Choroid plexus epithelial cell (primary cell): ENCODE measurements around the gene BMAL1.

ENCODE experiments used
- DNase-seq: peaks from one replicate; pipeline ENCODE4 v3.0.0-alpha.2; 2010; ENCODE audit warnings: low read depth
- H3K4me3 ChIP-seq: 2 replicates; pipeline ENCODE4 v1.5.1; 2011; ENCODE audit warnings: low read depth, mild to moderate bottlenecking, control low read depth, low read length, moderate library complexity
- TF ChIP-seq, protein P1 (sequence below): conservative IDR thresholded peaks from 2 replicates; pipeline ENCODE4 v1.5.1; 2011; ENCODE audit warnings: low read depth, mild to moderate bottlenecking, control low read depth, inconsistent platforms, low read length, moderate library complexity

The BMAL1 gene

DNA sequence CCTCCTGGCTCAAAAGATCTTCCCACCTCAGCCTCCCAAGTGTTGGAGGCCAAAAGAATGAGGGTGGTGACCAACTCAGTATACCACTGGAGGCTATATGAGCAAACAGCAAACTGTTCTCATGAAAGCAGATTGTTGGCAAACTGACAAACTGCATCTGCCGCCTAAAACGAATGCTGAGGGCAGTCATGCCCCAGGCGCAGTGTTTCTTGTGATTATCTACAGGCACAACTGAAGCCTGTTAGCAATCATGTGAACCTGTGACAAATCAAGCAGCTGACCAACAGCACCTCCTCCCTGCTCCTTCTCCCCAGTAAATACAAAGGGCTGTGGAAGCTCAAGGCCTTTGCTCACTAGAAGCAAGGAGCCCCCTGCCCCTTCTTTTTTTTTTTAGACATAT, 137.6 kb downstream of the BMAL1 start:
- TF ChIP-seq, protein P1, sequence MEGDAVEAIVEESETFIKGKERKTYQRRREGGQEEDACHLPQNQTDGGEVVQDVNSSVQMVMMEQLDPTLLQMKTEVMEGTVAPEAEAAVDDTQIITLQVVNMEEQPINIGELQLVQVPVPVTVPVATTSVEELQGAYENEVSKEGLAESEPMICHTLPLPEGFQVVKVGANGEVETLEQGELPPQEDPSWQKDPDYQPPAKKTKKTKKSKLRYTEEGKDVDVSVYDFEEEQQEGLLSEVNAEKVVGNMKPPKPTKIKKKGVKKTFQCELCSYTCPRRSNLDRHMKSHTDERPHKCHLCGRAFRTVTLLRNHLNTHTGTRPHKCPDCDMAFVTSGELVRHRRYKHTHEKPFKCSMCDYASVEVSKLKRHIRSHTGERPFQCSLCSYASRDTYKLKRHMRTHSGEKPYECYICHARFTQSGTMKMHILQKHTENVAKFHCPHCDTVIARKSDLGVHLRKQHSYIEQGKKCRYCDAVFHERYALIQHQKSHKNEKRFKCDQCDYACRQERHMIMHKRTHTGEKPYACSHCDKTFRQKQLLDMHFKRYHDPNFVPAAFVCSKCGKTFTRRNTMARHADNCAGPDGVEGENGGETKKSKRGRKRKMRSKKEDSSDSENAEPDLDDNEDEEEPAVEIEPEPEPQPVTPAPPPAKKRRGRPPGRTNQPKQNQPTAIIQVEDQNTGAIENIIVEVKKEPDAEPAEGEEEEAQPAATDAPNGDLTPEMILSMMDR: no peak
- no peak for DNase-seq
- no peak overlapping the region for H3K4me3 ChIP-seq

DNA sequence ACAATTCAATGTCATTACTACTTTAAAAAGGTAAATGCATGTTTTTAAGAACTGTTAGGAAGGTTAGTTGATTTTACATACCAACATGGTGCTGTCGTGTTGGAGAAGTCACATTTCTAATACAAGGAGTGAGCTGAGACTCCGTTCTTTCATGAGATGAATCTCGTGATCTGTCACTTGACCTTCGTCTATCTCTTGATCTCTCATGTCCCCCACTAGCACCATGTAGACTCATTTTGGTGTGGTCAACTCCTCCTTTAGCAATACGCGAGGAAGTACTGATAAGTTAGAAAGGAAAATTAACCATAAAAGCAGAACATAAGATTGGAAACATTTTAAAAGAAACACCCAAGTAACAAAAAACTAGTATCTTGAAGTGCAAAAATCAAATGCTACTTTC, 144.0 kb downstream of the BMAL1 start:
- DNase-seq: no peak
- TF ChIP-seq, protein P1: no peak
- no peak overlapping the region for H3K4me3 ChIP-seq

DNA sequence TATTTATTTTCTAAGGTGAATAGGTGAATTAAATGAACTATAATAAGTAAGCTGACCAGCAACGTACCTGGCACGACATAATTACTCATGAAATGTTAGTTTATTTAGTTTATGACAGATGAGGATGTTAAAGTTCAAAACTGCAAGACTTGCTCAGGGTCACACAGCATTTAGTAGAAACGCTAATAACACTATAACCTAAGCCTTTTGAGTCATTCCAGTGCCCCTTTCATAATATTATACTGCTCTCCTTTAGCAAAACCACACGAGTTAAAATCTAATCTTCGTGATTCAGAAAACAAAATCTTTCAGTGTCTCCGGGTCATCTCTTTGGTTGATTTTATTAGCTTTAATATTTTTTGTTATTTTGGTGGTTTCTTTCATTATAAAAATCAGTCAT, 145.8 kb downstream of the BMAL1 start:
- peak; percentile 37 for DNase-seq
- TF ChIP-seq, protein P1: no peak
- H3K4me3 ChIP-seq: no peak overlapping the region

DNA sequence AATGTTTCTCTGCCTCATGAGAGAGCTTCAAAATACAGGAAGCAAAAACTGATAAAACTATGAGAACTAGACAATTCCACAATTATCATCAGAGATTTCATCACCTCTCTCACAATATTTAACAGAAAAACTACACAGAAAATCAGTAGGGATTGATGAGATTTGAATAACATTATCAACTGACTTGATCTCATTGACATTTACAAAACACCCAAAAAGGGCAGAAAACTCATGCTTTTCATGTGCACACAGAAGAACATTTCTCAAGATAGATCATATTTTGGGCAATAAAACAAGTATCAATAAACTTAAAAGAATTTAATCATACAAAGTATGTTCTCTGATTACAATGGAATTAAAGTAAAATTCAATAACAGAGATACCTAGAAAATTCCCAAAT, 149.8 kb downstream of the BMAL1 start:
- H3K4me3 ChIP-seq: no peak overlapping the region
- TF ChIP-seq, protein P1: no peak
- no peak for DNase-seq

DNA sequence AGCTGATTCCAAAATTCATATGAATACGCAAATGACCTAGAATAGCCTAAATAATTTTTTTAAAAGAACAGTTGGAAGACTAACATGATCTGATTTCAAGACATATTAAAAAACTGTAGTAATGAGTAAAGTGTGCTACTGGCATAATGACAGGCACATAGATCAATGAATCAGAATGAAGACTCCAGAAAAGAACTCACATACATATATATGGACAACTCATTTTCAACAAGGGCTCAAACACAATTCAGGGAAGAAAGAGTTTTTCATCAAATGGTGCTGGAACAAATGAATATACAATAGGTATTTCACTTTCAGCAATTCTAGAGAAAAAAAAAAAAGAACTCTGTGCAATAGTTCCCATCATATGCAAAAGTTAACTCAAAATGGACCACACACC, 151.7 kb downstream of the BMAL1 start:
- TF ChIP-seq, protein P1: no peak
- no peak overlapping the region for H3K4me3 ChIP-seq
- DNase-seq: no peak

DNA sequence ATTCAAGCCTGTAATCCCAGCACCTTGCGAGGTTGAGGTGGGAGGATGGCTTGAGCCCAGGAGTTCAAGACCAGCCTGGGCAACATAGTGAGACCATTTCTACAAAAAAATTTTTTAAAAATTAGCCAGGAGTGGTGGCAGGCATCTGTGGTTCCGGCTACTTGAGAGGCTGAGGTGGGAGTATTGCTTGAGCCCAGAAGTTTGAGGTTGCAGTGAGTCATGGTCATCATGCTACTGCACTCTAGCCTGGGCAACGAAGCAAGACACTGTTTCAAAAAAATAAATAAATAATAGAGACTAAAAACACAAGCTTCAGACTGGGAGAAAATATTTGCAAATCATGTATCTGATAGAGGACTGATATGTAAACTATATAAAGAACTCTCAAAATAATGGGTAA, 152.2 kb downstream of the BMAL1 start:
- TF ChIP-seq, protein P1: no peak
- no peak overlapping the region for H3K4me3 ChIP-seq
- DNase-seq: no peak

DNA sequence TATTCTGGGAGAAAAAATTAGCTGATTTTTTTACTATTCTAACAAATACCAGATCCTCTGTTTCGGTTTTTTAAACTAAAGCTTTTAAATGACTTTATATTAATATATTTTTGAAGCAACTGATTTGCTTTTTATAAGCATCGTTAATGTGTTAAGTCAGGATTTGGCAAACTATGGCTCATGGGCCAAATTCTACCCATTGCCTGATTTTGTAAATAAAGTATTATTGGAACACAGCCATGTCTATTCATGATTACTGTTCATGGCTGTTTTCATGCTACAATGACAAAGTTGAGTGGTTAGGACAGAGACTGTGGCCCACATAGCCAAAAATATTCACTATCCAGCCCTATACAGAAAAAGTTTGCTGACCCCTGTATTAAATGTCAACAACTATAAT, 155.8 kb downstream of the BMAL1 start:
- DNase-seq: no peak
- H3K4me3 ChIP-seq: no peak overlapping the region
- TF ChIP-seq, protein P1: no peak
